AG20443 (cell line): ENCODE results near the gene PYGM.

Source experiments
- DNase-seq: peaks from one replicate; pipeline ENCODE4 v3.0.0; 2012; ENCODE audit warnings: low spot score, mixed read lengths

PYGM gene

DNA sequence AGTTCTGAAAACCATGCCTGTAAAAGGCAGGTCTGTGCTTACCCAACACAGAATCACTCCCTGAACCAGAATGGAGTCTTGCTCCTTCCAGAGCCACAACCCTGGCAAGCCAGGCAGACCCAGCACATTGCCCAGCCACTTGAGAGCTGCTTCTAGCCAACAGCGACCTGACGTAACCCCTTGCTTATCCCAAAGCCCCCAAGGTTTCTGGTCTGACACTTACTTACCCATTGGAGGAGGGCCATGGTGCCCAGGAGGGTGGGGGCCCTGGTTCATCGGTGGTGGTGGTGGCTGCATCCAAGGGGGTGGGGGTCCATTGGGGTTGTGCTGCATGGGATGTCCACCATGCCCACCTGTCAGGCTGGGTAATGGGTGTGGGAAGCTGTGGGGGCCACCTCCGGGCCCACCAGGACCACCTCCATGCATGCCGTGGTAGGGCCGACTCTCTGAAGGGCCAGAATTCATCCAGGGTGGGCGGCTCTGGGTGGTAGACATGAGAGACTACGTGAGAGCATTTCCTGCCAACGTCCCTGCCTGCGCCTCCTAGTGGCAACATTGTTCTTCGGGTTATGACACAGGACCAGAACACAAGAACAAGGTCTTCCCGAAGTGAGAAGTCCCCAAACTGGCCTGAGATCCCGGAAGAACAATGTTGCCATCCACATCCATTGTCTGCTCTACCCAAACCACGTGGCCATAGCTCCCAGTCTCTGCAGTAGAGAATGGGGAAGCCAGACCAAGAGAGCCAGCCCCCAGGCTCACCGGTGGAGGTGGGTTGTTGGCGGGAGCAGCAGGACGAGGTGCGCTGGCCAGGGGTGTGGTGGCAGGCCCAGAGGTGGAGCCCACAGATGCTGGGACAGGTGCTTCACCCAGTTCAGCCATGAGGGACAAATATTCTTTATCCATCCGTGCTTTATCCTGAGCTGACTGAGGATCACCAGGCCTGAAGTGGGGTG, 7.8 kb upstream of the PYGM start:
- DNase-seq: peak; percentile 65

- no peak for DNase-seq
Observed at GRCh38 chr11:64766881-64767280, 7.1 kb upstream of the PYGM start.

DNA sequence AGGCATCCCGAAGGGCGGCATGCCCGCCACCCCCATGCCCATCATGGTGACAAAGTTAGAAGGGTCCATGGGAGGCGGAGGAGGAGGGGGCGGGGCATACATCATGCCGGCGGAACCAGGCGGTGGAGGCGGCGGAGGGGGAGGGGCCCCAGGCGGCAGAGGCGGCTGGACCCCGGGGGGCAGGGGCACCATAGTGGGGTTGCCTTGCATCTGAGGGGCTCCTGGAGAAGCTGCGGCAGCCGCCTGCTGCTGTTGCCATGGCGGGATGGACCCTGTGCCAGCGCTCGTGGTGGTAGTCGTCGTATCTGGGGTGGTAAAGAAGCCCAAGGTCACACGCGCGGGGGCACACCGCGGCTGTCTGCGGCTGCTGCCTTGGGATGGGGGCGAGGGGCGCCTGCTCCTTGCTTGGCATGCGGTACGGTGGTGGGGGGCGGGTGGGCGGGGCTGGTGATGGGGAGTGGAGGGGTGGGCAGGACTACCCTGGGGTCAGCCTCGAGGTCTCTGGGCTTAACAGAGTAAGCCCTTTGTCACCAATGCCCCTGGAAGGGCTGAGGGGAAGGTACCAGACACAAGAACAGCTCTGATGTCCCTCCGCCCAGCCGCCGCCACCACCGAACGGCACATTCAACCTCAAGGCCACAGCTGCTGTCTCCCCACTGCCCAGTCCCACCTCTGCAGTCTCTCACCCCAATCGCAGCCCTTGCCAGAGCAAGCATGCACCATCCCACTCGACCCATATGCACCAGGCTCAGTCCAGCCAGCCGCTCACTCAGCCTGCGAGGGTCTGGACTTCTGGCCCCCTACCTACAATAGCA, 6.3 kb upstream of the PYGM start:
- no peak for DNase-seq

- DNase-seq: no peak
Observed at GRCh38 chr11:64765291-64765850, 5.6 kb upstream of the PYGM start.

DNA sequence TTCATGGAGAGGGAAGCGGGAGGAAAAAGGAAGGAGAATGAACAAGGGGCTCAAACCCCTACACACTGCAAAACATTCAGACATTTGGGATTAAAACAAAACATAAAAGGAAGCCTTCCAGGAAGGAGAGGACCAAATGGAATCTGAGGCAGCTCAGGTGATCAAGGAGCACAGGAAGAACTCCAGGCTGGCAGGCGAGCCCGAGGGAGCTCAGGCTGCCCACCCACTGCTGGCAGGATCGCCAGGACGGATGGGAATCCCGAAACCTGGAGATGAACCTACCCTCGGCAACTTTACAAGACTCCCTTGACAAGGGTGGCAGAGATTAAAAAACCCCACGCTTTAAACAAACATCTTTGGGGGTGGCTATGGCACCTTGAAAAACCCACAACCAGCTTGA, 5.0 kb upstream of the PYGM start:
- DNase-seq: no peak

- no peak for DNase-seq
Observed at GRCh38 chr11:64764040-64764611, 4.4 kb upstream of the PYGM start.

GRCh38 chr11:64763526-64764039, 3.8 kb upstream of the PYGM start:
- no peak for DNase-seq

DNA sequence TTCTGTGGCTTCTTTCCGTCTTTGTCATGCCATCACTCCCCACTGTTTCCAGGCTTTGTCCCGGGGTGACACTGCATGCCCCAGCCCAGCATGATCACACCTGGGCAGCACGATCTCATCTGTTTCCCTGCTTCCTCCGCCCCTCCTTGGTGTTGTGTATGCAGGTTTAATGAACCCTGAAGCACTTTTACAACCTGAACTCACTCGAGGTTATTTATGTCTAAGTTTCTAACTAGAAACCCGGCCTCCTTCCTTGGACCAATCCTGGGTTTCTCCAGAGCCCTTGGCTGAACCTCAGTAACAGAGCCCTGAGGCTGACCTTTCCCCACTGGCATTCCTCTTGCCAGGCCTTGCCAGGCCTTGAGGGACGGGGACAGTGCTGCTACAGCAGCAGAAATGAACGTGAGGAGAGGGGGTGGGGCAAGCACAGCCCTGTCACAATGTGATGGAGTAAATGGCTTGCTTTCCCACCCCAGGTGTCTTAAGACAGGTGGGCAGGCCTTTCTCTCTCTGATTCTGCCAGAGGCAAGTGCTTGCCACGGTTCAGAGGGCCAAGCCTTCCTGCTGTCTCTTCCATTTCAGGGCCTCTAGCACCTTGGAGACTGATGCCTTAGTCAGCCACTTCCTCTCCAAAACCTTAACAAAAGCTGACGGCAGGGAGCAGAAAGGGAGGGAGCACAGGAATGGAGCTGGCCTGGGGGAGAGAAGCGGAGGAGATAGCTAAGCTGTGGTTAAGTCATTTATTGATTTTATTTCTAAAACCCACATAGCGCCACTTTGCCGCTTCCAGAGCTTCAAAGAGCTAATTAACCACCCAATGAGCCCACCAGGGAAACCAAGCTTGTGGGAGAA, 3.1 kb upstream of the PYGM start:
- DNase-seq: no peak

DNA sequence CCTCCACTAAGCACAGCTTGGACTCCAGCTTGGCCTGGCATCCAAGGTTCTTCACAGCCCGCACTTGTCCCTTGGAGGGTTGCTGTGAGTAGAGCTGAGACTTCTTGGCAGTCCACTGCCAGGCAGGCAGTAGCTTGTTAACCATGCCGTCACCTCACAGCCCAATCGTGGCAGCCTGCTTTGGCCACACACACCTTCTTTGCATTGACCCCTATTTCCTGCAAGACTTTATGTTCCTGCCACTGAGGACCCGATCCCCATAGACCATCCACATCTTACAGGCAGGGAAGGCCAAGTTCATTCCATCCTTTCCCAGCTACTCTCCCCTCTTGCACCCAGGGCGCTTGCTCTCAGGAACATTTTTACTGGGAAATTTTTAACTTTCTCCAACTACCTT, 2.5 kb upstream of the PYGM start:
- no peak for DNase-seq

GRCh38 chr11:64760759-64761420, 1.1 kb upstream of the PYGM start:
- DNase-seq: no peak

DNA sequence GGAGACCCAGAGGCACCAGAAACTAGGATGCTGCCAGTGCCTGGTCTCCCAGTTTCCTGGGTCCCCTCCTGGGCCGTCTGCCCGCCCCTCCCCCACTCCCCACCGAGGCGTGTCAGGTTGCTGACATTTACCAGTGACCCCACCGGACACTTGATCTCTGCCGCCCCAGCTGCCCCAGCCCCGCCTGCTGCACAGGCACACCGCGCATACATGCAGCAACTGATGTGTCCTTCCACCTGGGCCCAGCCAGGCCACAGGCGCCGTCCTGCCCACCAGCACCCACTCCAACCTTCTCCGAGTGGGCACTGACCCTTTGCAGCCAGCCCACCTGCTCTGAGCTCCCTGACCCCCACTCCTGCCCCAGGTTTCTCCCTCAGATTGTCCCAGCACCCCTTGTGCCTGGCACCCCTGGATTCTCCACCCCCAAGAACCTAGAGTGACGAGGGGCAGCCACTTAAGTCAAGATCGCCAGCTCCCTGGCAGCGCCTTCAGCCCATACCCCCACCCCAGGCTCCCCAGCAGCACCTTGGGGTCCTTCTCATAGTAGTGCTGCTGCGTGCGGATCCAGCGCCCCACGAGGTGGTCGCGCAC, 548 bp downstream of the PYGM start:
- DNase-seq: no peak

DNA sequence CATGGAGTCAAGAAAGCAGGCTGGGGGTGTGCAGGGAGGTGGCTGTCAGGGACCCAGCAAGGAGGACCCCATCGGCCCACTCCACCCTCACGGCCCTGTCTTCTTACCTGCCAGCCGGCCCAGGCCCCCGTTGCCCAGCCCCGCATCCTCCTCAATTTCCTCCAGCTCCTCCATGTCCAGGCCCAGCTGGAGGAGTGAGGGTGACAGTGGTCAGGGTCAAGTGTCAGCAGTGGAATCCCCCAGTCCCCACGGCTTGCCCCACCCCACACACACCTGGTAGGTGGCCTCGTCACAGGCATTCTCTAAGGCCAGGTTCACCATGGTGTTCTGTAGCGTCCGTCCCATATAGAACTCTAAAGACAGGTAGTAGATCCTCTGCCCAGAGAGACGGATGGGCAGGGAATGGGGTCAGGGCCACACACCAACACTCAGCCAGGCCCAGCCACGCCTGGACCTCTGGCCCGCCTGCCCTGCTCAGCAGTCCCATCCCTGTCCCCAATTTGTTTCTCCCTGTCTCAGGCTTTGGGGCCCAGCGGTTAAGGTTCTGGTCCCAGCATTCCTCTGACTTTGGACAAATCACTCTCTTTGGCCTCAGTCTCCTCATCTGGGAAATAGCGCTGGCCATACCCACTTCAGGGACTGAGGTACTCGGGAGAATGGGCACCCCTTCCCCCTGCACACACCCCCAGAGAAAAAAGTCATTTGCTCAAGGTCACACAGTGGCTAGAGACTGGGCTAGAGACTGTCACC, 1.3 kb downstream of the PYGM start:
- no peak for DNase-seq

DNA sequence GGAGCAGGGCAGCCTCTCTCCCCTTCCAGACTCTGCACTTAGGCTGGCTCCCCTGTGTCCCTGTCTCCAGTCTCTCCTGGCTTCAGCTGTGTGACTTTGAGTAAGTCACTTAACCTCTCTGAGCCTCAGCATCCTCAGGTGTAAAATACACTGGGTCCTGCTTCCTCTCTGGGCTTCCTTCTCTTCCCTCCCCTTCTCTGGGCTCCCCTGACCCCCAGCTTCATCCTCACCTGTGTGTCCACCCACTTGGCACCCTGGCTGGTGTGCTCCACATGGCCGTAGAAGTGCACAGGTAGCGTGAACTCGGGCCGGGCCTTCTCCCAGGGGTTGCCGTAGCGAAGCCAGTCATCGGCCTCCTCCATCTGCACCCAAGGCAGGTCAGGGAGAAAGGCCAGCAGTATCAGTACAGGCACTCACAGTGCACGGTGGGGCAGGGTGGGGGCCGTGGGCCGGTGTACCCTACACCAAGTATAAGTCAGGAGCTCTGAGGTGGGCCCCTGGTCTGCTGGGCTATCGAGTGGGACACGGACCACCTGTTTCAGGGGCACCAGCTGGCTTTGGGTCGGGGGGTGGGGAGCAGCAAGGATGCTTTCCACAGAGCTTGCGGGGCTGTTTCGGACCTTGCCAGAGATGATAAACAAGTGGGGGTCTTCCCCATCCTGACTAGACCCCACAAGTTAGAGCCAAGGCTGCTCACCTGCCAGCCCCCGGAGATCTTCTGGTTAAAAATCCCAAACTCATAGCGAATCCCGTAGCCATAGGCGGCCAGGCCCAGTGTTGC, 2.0 kb downstream of the PYGM start:
- no peak for DNase-seq

DNA sequence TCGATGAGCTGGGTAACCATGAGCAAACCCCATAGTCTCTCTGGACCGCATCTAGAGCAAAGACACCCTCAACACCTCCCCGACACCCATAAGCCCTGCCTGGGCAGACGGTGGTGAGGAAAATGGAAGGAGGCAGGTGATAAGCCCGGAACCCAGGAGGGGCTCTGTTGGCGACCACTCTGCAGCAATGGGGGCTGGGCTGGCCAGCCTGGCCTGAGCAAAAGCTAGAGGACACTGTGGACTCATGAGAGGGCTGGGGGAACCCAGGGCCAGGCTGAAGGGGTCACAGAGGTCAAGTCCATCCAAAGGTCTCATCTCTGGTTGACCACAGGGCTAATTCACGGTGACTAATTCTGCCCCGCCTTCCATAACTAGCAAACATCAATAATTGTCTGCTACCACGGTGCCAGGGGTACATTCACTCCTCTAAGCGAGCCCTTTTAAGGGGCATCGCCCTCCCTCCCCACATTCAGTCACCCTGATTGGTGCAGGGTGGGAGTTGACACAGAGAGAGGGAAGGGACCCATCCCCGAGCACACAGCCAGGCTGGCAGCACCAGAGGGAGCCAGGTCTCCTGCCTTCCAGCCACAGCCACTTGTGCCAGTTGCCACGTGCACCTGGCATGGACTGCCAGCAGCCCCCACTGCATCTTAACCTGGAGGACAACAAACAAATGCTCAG, 4.0 kb downstream of the PYGM start:
- DNase-seq: no peak

DNA sequence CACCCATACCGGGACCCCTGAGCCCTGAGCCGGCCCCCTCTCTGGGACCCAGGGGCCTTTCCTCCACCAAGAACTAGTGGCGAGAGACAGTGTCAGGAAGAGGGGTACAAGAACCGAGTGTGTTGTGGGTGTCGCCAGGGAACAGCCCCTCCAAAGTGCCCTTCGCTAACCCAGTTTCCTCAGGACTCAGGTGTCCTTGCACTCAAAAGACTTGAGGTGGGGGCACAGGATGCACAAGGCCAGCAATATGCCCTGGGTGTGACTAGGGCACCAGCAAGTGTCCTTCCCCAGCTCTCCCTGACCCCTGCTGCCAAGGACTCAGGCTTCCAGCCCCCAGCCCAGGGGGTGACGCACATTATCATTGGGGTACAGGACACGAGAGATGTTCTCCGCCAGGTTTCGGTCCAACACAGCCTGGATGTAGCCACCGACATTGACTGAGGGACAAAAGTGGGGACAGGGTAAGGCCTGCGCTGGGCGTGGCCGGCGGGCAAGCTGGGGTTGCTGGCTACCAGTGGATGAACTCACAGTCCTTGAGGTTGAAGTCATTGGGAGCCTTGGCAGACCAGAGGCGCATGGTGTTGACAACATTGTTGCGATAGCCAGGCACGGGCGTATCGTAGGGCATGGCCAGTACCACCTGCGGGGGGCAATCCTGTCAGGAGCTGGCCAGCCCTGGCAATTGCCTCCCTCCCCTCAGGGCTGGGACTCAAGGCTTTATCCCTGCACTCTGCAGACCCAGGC, 4.7 kb downstream of the PYGM start:
- DNase-seq: no peak

GRCh38 chr11:64754124-64754918, 5.5 kb downstream of the PYGM start:
- no peak for DNase-seq
